ENCODE measurements around the gene MARCO.
A peak's percentile ranks its signal among the peaks of the same experiment; 100 is the strongest.
"Not testable (repeated sequence)": the region's sequence is repeated elsewhere in the genome, so short reads cannot be mapped to it uniquely, and the experiment has no call there.

MARCO gene

DNA sequence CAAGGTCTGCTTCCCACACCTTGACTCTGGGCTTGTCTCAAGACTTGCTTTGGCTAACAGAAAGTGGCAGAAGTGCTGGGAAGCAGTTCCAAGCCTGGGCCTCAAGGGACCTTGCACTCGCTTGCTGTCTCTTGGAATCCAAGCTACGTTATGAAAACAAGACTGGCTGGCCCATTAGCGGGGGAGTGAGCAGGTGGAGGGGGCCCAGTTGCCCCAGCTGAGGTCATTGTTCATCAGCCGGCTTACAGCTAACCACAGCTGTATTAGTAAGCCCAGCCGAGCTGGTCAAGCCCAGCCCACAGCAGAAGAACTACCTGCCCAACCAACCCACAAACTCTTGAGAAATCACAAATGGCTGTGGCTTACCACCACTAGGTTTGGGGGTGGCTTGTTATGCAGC lies 63.1 kb downstream of the MARCO start:
- no peak for DNase-seq (ENCODE audit: low read depth)

DNA sequence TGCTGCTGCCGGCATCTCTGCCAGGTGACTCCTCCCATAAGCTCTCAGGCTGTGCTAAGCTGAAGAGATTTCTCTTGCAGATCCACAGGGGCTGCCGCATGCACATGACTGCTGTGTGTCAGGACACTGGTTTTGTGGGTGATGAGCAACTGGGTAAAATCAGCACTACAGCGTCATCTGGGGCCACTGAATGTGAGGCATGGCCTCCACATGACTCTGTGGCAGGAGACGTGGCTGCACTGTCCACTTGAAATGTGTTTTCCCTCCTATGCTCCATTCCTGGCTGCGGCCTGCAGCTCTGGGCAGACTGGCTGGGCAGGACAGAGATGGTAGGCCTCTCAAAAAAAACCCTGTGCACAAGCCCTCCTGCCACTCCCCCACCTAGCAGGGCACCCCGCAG lies 63.6 kb downstream of the MARCO start:
- no peak for DNase-seq (ENCODE audit: low read depth)

DNA sequence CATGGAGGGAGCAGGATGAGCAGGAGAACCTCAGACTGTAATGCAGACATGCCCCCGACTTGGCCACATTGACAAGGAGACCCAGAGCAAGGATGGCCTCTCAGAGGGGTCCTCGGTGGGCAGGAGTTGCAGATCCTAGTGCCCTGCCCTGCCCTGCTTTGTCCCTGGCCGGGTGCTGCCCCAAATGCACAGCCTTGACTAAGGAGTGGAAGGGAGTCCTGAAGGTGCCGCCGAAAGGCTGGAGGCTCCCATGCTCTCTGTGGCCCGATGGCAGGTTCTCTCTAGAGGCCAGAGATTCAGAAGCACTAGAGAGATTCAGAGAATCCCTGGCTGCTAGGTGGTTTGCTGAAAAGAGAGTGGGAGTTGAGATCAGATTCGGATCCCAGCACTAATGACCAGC lies 64.4 kb downstream of the MARCO start:
- DNase-seq (ENCODE audit: low read depth): no peak

DNA sequence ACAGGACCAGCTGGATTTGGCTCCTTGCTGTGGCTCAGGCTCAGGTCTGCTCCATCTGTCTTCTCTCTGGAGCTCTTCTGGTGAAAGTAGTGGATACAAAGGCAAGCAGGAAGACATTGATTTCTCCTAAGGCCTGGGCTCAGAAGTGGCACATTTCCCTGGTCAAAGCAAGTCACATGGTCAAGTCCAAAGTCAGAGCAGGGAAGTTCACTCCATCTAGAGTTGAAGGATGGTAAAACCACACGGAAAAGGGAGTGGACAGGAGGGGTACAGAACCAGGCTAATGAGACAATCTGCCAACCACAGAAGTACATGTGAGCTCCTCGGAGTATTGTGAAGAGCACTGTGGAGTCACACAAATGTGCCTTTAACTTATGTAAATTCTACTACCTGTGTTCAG lies 66.1 kb downstream of the MARCO start:
- DNase-seq (ENCODE audit: low read depth): no peak

DNA sequence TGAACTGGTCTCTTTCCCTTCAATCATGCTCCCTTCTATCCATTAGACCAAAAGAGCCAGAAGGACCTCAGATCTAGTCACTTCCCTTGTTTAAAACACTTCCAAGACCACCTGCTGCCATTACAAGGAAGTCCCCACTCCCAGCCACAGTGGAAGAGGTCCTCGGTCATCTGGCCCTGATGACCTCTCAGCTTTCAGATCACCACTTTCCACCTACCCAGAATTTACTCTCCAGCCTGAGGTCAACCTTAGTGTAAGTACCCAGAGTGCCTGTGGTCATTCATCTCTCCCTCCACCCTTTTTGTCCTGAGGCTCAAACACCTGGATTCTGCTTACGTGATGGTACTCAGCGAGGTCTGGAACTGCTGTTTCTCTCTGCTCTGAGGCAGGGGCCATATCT lies 67.1 kb downstream of the MARCO start:
- DNase-seq (ENCODE audit: low read depth): no peak

DNA sequence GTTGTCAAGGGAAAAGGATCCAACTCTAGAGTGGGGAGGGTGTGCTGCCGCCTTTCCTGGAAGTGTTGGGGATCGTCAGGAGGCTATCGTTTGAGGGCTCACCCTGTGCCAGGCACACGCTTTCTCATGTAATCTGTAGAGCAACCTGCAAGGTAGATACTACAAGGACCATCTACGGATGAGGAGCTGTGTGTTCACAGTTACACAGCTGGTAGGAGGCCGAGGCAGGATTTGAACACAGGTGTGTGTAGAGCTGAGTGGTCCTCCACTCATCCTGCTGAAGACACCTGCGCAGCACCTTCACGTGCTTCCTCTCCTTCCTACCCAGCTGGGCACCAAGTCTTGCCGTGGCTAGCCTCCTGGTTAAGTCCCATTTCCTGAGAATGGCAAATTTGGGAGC lies 68.3 kb downstream of the MARCO start:
- DNase-seq (ENCODE audit: low read depth): no peak

DNA sequence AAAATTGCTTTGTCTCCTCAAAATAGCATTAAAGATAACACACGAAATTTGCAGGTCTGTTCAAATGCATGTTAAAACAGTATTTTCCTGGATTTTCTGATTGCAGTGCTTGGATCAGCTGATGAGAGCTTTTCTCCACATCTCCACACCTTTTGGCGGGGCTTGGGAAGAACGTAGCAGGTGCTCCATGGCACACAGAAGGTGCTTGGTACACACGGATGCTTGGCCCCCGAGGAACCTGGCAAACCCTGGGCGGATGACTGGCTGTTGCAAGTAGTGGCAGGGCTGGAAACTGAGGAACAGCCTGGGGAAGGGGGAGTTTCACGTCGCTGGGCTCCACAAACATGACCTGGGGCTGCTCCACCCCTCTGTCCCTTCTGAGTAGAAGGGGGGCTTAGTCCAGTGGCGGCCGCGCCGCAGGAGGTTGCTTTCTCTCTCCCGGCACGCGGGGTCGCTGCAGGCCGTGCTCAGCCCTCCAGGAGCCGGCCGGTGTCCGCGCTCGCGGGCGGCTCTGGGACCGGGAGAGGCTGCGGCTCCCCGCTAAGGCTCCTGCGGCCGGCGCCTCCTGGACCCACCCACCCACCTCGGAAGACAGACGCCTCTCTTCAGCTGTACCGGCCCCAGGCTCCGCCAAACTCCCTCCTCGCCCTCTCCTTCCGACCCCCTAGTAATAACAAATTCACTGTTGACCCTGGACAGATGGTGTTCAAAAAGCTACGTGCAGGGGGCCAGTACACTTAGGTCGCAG lies 69.3 kb downstream of the MARCO start:
- DNase-seq (ENCODE audit: low read depth): peak; percentile 12

DNA sequence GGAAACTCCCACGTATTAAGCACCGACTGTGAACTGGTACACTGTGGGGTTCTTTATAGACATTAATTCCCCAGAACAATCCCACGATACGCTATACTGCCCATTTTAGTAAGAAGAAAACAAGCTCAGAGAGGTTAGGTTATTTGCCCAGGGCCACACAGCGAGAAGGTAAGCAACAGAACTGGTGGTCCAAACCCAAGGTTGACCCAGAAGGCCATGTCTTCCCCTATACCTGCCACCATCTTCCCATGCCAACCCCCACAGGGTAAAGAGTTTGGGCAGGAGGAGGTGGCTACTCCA lies 69.9 kb downstream of the MARCO start:
- DNase-seq (ENCODE audit: low read depth): no peak

DNA sequence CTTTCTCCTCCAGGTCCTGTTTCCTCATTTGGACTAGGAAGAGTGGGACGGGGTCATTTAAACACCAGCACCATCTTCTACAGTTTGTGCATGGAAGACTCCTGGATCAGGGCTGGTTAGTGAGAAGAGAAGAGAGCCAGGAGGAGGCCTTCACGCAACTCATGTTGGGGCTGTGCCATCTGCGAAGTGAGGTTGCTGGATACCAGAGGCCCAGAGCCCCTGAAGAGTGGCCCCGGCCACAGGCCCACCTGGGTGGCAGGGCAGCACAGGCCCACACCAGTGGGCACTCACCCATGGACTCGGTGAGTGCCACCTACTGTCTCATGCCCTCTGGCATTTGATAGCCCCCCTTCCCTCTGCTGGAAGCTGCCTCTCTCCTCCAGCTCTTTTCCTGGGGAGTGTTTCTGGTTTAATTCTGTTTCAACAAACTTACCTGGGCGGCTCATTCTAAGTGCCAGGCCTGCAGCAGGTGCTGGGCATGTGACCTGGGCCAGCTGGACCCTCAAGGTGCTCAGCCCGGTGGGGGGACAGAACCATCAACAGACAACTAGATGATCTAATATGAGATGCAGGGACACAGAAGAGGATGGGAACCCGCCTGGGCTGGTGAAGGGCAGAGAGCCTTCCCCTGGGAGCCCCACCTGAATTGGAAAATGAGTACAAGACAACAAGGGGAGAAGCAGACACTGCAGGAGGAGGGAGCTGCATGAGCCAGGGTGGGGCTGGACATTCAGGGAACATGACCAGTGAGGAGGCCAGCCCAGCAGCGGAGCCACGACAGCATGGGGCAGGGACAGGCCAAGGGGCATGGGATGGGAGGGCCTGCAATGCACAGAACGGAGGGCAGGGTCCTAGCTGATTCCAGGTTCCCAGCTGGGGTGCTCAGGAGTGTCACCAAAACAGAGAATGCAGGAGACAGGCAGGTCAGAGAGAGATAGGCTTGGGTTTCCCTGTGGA lies 70.6 kb downstream of the MARCO start:
- DNase-seq (ENCODE audit: low read depth): no peak

DNA sequence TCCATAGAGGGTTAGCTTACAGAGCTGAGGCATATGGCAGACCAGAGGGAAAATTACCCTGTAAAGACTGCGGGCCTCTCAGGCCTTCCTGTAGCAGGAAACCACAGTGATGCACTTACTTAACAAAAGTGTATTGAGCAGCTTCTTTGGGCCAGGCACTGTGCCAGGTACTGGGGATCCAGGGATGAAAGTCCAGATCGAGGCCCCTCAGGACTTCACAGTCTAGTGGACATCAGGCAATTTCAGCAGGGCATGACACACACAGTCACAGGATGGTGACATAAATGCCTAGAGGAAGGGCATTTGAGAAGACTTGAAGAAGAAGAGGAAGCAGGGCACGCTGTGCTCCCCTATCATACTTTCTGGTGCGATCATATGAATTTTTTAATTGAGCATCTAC lies 71.7 kb downstream of the MARCO start:
- no peak for DNase-seq (ENCODE audit: low read depth)

DNA sequence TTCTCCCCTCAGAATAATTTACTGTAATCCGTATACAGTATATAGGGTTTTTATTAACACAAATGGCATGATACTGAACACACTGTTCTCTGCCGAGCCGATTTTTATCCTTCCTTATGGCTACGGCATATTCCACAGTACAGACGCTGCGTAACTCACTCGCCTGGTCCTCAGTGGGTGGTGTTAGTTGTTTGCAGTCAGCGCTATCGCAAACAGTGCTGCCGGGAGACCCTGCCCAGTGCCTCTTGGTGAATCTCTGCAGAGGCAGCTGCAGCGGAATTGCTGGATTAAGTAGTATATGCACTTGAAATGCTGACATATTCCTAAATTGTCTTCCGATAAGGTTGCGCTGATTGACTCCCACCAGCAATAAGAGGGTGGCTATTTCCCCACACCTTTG lies 73.9 kb downstream of the MARCO start:
- DNase-seq (ENCODE audit: low read depth): no peak

DNA sequence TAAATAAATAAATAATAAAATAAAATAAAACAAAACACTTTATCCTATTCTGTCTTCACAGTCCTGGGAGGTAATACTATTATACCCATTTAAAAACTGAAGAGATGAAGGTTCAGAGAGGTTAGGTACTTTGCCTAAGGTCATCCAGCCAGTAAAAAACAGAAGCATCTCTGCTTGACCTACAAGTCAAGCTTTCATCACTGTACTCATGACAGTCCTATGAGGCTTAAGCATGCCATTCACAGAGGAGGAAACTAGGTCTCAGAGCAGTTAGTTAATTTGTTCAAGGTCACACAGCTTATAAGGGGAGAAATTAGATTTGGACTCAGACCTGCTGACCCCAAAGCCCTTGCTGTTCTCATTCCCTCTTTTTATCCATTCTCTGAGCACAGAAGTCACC lies 77.5 kb downstream of the MARCO start:
- no peak for DNase-seq (ENCODE audit: low read depth)

DNA sequence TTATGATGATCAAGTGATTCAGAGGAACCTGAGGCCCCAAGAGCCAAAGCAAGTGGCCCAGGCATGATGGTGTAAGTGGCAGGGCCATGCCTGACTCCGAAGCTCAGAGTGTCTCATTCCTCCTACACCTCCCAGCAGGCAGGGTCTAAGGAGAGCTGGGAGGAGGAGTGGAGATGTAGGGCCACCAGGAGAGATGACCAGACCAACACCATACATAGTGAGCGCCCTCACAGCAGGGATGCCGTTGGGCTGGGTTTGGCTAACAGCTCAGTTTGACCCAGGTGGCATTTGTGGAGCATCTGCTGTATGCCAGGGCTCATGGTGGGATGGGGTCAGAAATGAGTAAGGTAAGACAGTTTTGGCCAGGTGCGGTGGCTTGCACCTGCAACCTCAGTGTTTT lies 80.7 kb downstream of the MARCO start:
- DNase-seq (ENCODE audit: low read depth): no peak

DNA sequence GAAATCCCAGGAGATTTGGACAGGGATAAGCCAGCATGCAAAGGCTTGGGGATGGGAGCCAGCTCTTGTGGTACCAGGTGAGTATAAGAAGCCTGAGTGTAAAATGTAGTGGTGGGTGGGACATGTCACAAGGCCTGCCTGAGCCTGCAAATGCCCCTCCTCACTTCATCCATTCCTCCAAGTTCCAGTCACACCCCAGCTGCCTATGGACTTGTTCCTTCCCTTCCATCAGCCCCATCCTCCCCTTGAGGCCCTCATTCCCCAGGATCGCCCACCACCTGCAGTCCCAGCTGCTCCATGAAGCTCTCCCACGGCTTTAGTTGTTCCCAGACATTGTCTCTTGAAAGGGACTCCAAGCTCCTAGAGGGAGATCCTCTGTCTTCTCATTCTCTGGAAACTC lies 81.5 kb downstream of the MARCO start:
- DNase-seq (ENCODE audit: low read depth): no peak

DNA sequence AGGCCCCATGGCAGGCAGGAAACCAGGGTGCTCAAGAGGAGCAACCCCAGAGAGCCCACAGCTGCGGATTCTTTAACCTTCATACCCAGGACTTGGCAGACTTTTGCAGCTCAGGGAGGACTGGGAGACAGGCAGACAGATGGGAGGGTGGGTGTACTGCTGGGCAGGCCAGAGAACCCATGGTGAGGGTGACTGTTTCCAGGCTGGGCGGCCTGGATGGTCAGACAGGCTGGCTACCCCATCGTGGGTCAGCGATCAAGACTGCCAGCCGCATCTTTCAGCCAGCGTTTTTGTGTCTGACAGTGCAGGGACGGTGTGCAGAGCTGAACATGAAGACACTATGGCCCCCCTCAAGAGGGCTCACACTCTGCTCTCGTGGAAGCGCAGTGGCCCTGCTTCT lies 82.2 kb downstream of the MARCO start:
- no peak for DNase-seq (ENCODE audit: low read depth)

DNA sequence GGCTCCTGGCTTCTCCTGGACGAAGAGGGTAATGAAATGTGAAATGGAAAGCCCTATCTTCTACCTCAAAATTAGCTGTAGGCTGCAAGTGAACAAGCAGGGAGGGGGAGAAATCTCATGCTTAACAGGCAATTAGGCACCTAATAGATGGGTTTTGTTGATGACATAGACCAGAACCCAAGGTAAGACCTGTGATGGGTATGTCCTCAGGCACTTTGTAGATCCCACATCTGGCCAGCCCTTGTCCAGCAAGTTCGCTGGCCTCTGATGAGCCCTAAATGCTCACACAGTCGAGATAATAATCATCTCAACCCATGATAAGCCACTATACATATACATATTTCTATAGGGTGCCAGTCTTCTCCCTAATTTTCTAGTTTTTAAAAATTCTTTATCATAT lies 82.6 kb downstream of the MARCO start:
- DNase-seq (ENCODE audit: low read depth): no peak

DNA sequence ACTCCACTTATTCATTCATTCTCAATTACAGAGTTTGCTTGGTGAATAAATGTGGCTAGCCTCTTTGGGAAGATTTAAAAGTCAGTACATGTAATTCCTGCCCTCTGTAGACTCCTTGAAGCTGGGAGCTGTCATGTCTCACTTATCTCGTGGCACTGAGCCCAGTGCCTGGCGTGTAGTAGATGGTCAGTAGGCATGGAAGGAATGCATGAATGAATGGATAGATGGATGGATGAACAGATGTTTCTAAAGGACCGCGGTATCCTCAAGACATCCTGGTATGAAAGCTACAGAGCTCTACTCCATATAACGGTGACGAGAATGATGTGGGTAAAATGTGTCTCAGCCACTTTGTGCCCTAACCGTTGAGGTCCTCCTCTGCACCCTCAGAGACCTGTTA lies 83.0 kb downstream of the MARCO start:
- no peak for DNase-seq (ENCODE audit: low read depth)

DNA sequence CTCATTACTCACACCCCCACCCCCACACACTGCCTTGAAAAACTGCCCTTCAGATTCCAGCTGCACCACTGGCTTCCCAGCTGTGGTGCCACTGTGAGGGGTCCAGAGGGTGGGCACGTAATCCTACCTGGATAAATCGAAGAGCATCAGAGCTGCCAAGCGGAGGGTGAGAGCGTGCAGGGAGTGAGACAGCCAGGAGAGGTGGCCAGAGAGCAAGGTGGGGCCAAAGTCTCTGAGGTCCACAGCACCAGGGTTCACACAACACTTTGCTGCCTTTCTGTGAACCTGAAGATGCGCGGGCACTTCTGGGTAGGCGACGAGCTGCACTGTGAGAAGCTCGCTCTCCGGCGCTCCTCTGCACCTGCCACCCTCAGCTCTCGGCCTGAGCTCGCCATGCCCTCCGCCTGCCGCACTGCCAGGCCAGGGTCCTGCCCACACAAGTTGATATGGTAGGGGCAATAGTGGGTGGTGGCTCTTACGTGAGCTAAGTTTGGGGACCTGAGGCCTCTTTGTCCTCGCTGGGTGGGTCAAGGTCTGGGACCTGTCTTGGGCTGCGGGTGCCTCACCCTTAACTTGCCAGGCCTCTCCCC lies 83.9 kb downstream of the MARCO start:
- no peak for DNase-seq (ENCODE audit: low read depth)

DNA sequence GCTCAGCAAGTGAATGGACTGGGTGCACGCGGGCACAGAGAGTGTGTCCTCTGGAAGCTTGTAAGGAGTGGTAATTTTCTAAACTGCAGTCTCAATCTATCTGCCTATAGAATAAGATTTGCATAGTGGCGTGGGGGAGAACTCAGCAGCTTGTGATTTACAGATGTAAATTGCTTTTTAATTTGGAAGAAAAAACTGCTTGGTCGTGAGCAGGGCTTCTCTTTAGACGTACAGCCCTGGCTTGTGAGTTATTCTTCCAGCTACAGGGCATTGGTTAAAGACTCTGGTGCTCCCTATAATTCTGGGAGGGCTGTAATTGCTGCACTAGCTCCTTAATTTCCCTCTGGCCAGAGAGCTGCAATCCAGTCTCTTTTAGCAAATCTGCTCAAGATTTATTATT lies 84.9 kb downstream of the MARCO start:
- DNase-seq (ENCODE audit: low read depth): no peak

DNA sequence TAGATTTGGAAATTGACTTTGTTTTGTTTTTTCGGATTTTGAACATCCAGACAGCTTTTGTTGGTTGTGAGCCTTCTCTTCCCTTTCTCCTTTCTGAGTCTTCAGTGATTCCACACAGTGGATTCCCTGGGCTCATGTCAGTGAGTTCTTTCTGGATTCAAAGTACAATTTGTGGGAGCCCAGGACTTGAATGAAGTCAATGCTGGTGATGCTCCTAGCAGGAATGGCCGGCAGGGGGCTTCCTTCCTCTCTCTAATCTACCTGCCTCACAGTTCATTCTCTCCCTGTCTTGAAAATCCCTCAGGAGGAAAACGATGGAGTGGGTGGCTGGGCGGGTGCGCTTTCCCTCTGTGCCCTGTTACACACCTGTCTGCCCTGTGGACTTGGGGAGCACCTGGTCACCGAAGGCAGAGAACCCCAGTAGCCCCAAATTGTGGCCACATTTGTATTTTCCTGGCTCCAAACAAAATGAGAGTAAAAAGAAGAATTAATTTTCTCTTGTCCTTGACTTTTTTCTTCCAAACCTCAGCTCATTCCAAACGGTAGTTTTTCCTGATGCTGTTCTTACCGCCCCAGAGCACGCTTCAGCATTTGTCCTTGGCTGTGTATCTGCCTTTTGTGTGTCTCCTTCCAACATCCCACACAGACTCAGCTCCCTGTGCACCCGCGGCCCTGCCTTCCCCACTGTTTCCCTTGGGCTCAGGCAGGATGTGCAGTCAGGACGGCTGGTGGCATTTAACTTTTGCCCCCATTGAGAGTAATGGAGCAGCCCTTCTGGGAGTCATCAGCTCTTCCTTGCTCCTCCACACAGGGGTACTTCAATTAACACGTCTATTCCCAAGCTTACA lies 86.6 kb downstream of the MARCO start:
- no peak for DNase-seq (ENCODE audit: low read depth)

DNA sequence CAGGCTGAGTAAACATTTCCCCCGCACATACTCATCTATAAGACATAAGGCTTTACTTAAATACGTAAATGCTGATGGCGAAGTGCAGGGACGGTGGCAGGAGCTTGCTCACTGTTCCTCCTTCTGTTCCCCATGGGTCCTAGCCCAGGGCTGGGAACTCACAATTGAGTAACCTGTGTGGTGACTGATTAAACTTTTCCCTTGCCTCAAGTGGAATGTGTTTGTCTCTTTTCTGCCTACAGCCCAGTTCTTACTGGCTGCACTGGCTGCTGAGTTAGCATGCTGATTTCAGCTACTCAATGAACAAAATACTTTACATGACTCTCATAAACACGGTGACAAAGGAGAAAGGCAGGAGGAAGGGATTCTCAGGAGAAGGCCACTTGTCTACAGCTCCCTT lies 87.3 kb downstream of the MARCO start:
- DNase-seq (ENCODE audit: low read depth): no peak

DNA sequence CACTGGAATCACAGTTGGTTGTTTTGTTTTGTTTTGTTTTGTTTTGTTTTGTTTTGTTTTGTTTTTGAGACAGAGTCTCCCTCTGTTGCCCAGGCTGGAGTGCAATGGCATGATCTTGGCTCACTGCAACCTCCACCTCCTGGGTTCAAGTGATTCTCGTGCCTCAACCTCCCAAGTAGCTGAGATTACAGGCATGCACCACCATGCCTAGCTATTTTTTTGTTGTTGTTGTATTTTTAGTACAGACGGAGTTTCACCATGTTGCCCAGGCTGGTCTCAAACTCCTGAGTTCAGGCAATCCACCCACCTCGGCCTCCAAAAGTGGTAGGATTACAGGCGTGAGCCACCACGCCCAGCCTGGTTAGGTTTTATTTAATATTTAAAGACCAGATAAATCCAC lies 95.9 kb downstream of the MARCO start:
- not testable (repeated sequence) for DNase-seq (ENCODE audit: low read depth)

Measured in activated T-cell treated with anti-CD3 and anti-CD28 coated beads for 48 hours (primary cell).